ENCODE measurements around the gene ING5.

DNA sequence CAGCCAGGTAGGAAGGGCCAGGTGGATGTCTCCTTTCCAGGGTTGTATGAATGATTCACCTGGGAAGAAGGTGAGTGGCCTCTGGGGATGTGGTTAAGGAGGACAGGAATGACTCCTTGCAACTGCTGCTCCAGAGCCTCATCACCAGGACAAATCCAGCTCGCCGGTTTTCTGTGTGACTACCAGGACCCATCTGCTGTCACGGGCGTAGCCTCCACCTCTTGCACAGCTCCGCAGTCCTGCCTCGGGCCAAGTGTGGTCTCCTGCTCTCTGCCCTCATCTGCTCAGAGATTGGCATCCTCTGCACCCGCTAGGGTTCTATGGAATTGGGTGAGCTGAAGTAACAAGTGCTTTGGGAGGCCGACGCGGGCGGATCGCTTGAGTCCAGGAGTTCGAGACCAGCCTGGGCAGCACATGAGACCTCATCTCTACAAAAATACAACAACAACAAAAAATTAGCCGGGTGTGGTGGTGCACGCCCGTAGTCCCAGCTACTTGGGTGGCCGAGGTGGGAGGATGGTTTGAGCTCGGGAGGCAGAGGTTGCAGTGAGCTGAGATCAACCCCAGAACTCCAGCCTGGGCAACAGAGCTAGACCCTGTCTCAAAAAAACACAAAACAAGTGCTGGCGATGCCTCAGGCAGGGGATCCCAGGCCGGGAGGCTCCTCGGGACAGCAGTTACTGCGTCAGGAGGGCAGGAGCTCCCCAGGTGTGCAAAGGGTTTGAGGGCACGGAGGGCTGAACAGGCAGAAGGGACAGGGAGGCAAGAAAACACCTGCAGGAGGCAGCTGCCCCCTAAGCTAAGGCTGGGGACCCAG, 31.8 kb downstream of the ING5 start:
- TF ChIP-seq, protein P1, sequence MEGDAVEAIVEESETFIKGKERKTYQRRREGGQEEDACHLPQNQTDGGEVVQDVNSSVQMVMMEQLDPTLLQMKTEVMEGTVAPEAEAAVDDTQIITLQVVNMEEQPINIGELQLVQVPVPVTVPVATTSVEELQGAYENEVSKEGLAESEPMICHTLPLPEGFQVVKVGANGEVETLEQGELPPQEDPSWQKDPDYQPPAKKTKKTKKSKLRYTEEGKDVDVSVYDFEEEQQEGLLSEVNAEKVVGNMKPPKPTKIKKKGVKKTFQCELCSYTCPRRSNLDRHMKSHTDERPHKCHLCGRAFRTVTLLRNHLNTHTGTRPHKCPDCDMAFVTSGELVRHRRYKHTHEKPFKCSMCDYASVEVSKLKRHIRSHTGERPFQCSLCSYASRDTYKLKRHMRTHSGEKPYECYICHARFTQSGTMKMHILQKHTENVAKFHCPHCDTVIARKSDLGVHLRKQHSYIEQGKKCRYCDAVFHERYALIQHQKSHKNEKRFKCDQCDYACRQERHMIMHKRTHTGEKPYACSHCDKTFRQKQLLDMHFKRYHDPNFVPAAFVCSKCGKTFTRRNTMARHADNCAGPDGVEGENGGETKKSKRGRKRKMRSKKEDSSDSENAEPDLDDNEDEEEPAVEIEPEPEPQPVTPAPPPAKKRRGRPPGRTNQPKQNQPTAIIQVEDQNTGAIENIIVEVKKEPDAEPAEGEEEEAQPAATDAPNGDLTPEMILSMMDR (IDR thresholded peaks at IDR 0.05) = no peak
- no peak for TF ChIP-seq POLR2AphosphoS5 (IDR thresholded peaks at IDR 0.05; ENCODE audit: low read depth, low read length)
- TF ChIP-seq, protein P2, sequence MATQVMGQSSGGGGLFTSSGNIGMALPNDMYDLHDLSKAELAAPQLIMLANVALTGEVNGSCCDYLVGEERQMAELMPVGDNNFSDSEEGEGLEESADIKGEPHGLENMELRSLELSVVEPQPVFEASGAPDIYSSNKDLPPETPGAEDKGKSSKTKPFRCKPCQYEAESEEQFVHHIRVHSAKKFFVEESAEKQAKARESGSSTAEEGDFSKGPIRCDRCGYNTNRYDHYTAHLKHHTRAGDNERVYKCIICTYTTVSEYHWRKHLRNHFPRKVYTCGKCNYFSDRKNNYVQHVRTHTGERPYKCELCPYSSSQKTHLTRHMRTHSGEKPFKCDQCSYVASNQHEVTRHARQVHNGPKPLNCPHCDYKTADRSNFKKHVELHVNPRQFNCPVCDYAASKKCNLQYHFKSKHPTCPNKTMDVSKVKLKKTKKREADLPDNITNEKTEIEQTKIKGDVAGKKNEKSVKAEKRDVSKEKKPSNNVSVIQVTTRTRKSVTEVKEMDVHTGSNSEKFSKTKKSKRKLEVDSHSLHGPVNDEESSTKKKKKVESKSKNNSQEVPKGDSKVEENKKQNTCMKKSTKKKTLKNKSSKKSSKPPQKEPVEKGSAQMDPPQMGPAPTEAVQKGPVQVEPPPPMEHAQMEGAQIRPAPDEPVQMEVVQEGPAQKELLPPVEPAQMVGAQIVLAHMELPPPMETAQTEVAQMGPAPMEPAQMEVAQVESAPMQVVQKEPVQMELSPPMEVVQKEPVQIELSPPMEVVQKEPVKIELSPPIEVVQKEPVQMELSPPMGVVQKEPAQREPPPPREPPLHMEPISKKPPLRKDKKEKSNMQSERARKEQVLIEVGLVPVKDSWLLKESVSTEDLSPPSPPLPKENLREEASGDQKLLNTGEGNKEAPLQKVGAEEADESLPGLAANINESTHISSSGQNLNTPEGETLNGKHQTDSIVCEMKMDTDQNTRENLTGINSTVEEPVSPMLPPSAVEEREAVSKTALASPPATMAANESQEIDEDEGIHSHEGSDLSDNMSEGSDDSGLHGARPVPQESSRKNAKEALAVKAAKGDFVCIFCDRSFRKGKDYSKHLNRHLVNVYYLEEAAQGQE (IDR thresholded peaks at IDR 0.05; ENCODE audit: insufficient read depth in 1 of 2, low read depth in 2 of 2, low read length in 1 of 2) = no peak

Data from Panc1 (cell line).